ENCODE data around the gene CDKN2D. TPM values are rescaled to one million over a fixed set of nuclear protein-coding genes. Genes with fewer than 3 reads are reported as not detected.

CDKN2D gene
- total RNA-seq, 1 experiment from 2014 or later, result 13.8 TPM

DNA sequence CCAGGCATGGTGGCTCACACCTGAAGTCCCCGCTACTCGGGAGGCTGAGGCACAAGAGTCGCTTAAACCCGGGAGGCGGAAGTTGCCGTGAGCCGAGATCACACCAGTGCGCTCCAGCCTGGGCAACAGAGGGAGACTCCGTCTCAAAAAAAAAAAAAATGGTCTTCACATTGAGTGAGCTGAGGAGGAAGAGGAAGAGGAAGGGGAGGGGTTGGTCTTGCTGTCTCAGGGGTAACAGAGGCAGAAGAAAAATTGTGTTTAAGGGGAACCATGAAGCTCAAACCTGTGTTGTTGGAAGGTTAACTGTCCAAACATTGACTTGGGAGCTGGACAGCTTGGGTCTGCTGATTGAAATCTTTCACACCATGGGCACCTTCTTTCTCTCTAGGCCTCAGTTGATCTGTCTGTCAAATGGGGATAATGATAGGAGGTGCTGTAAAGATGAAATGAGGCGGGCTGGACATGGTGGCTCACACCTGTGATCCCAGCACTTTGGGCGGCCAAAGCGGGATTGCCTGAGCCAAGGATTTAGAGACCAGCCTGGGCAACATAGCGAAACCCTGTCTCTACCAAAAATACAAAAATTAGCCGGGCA lies 46.7 kb upstream of the CDKN2D start:
- no peaks in the 10 kb centered on the region for H4K20me1 ChIP-seq (ENCODE audit: insufficient read depth)
- no peak for ATAC-seq
- H3K9ac ChIP-seq (ENCODE audit: low read length), result no peak overlapping the region
- H3K9me3 ChIP-seq (ENCODE audit: control insufficient read depth in 1 of 2, insufficient read depth in 1 of 2, low read depth in 1 of 2, low read length in 2 of 2), result no peaks in the 10 kb centered on the region
- no peaks in the 10 kb centered on the region for H3K36me3 ChIP-seq (ENCODE audit: control insufficient read depth in 1 of 2, insufficient read depth in 2 of 2, low read length in 2 of 2)
- BruUV-seq (replicated peaks), result no TSS peak
- ChIA-PET RAD21 (ENCODE audit: low non-redundant PET in 1 of 2, low total read pairs in 2 of 2, uncharacterized antibody in 2 of 2, unreplicated experiment in 2 of 2) (no interaction called here), CTCF (no interaction called here), POLR2A (no interaction called here)
- H2AFZ ChIP-seq (ENCODE audit: low read depth, low read length, poor library complexity, severe bottlenecking), result no peak overlapping the region
- no peaks in the 10 kb centered on the region for H3K27me3 ChIP-seq (ENCODE audit: insufficient read depth, low read length)
- peaks cover 27 to 36% of the 10 kb centered on the region in 2 experiments for H3K4me1 ChIP-seq (ENCODE audit: control insufficient read depth in 1 of 2, insufficient read depth in 2 of 2, low read length in 2 of 2)
- H3K79me2 ChIP-seq (ENCODE audit: insufficient read depth, low read length), result no peaks in the 10 kb centered on the region
- no peak overlapping the region for H3K4me2 ChIP-seq (ENCODE audit: low read length)
- no peak overlapping the region for H3K4me3 ChIP-seq (replicated peaks in 1 of 2; ENCODE audit: low read depth in 1 of 2, low read length in 2 of 2)
- no peaks in the 10 kb centered on the region for H3K9me2 ChIP-seq (ENCODE audit: insufficient read depth)
- no peak for TF ChIP-seq JUND (IDR thresholded peaks at IDR 0.05)
- no peak for TF ChIP-seq SRF (IDR thresholded peaks at IDR 0.05; ENCODE audit: low read depth)
- TF ChIP-seq EZH2phosphoT487 (IDR thresholded peaks at IDR 0.05; ENCODE audit: borderline replicate concordance), result no peak
- no peak for TF ChIP-seq SP1 (IDR thresholded peaks at IDR 0.05; ENCODE audit: low read depth)
- TF ChIP-seq, protein P1, sequence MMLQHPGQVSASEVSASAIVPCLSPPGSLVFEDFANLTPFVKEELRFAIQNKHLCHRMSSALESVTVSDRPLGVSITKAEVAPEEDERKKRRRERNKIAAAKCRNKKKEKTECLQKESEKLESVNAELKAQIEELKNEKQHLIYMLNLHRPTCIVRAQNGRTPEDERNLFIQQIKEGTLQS (IDR thresholded peaks at IDR 0.05), result no peak
- no peak for TF ChIP-seq TCF7L2 (IDR thresholded peaks at IDR 0.05; ENCODE audit: borderline replicate concordance, extremely low read depth, insufficient read depth, insufficient read length)
- no peak for TF ChIP-seq REST (IDR thresholded peaks at IDR 0.05; ENCODE audit: low read depth)
- no peak for TF ChIP-seq YY1 (IDR thresholded peaks at IDR 0.05; ENCODE audit: extremely low read depth, insufficient replicate concordance, low read depth, low read length)
- TF ChIP-seq POLR2AphosphoS5 (IDR thresholded peaks at IDR 0.05; ENCODE audit: low read depth, low read length), result no peak
- TF ChIP-seq MAX (IDR thresholded peaks at IDR 0.05), result no peak
- TF ChIP-seq CTCF (IDR thresholded peaks at IDR 0.05 in 2 of 3, conservative IDR thresholded peaks at IDR 0.05 in 1 of 3; ENCODE audit: borderline replicate concordance in 1 of 3, insufficient read depth in 1 of 3, low read depth in 2 of 3, low read length in 2 of 3), result no peak
- TF ChIP-seq EZH2 (IDR thresholded peaks at IDR 0.05), result no peak
- TF ChIP-seq, protein P2, sequence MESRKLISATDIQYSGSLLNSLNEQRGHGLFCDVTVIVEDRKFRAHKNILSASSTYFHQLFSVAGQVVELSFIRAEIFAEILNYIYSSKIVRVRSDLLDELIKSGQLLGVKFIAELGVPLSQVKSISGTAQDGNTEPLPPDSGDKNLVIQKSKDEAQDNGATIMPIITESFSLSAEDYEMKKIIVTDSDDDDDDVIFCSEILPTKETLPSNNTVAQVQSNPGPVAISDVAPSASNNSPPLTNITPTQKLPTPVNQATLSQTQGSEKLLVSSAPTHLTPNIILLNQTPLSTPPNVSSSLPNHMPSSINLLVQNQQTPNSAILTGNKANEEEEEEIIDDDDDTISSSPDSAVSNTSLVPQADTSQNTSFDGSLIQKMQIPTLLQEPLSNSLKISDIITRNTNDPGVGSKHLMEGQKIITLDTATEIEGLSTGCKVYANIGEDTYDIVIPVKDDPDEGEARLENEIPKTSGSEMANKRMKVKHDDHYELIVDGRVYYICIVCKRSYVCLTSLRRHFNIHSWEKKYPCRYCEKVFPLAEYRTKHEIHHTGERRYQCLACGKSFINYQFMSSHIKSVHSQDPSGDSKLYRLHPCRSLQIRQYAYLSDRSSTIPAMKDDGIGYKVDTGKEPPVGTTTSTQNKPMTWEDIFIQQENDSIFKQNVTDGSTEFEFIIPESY (IDR thresholded peaks at IDR 0.05; ENCODE audit: extremely low read depth, insufficient replicate concordance, low read length), result no peak
- no peak for TF ChIP-seq SIN3A (IDR thresholded peaks at IDR 0.05; ENCODE audit: low read depth)
- intact Hi-C loops (cut with micrococcal nuclease), result no loop called here
- no peak overlapping the region for H3K27ac ChIP-seq (ENCODE audit: low read depth, low read length)
- no peak for DNase-seq (ENCODE audit: low read depth, low spot score)

All from HCT116 (cell line).